Measurements from ENCODE around the gene SORBS2.
"Not testable (repeated sequence)": the region's sequence is repeated elsewhere in the genome, so short reads cannot be mapped to it uniquely, and the experiment has no call there.

SORBS2 gene

GRCh38 chr4:185710487-185710995 is 101.5 kb downstream of the SORBS2 start:
- no peak for FAIRE-seq

- no peak for FAIRE-seq
Measured at GRCh38 chr4:185709802-185710486, 102.0 kb downstream of the SORBS2 start.

DNA sequence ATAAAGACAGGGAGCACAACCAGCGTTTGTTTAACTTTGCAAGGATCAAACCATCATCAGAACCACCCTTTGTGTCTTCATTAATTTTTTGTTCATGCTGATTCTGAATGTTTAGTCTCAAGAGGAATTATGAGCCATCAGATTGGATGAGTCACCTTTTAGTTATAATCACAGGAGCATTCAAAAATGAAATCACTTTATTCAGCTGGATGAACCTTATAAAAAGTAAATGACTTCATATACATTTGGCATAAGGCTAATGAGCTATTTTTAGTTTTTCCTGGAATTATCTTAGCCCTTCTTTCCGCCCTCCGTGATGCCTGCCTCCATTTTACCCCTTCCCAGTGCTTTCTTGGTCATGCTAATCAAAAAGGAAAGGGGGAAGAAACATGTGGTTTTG is 103.6 kb downstream of the SORBS2 start:
- no peak for FAIRE-seq

DNA sequence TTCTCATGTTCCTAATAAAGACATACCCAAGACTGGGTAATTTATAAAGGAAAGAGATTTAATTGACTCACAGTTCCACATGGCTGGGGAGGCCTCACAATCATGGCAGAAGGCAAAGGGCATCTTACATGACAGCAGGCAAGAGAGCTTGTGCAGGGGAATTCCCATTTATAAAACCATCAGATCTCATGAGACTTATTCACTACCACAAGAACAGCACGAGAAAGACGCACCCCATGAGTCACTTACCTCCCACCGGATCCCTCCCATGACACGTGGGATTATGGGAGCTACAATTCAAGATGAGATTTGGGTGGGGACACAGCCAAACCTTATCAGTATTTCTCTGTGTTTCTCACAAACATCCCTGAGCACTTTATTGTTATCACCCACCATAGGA is 104.4 kb downstream of the SORBS2 start:
- FAIRE-seq: not testable (repeated sequence)

DNA sequence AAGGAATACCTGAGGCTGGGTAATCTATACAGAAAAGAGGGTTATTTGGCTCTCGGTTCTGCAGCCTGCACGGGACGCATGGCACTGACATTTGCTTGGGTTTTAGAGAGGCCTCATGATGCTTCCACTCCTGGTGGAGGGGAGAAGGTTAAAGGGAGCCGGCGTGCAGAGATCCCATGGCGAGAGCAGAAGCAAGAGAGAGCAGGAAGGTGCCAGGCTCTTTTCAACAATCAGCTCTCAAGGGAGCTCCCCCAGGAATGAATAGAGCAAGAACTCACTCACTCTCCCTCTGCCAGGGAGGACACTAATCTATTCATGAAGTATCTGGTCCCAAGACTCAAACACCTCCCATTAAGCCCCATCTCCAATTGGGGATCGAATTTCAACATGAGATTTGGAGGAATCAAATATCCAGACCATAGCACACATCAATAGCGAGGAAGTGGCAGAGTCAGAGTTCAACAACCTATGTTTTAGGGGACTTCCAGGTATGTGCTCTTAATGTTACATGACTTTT is 109.8 kb downstream of the SORBS2 start:
- FAIRE-seq: no peak

GRCh38 chr4:185700630-185701029 is 111.4 kb downstream of the SORBS2 start:
- FAIRE-seq: no peak

- no peak for FAIRE-seq
Measured at GRCh38 chr4:185700048-185700447, 111.9 kb downstream of the SORBS2 start.

DNA sequence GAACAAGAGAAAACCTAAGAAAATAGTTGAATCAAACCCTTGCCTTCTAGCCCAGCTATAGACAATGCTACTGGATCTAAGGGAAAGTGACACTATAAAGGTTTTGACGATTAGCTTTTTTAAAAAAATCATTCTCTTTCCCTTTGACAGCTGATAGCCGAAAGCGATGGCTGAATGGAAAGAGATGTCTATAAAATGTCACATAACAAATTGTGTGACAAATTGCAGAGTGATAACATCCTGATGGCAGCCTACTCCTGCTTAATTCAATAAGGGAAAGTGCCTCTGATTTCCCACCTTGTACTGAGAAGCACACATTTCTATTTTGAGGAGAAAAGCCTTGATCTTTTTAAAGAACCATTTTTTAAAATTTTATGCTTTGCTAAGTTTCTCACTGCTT is 114.5 kb downstream of the SORBS2 start:
- FAIRE-seq: no peak

GRCh38 chr4:185695743-185696142 is 116.3 kb downstream of the SORBS2 start:
- FAIRE-seq: no peak

- FAIRE-seq: no peak
Measured at GRCh38 chr4:185693548-185694215, 118.3 kb downstream of the SORBS2 start.

DNA sequence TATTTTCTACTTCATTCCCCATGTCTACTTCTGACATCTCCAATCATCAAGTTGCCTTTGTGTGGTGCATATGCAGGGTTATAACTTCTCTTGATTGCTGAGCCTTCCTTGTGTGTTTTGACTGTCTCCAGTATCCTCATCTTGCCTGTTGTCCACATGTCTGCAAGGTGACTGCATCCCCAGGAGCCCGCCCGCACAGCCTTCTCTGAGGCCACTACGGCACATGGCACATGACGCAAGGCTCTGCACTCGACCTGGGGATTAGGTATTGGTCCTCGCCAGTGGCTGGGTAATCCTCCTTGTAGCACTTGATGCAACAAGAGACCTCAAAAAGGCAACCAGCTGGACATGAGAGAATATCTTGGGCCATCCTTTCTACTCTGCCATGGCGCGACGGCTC is 122.6 kb downstream of the SORBS2 start:
- FAIRE-seq: no peak

DNA sequence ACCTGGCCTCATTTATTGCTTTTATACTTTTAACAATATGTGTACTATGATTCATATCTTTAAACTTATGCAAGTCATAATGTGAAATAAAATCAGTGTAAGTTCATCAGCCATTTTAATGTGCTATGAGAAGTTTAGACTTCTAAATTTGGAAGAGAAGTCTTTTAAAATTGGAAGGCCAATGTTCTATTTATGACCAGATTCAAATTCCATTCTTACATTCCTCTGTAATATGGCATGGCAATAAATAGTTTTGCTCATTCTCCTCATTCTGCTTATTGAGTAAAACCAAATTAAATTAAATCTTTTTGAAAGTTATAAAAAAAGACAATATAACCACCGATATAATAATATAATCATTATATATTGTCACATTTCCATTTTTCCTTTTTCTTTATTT is 126.2 kb downstream of the SORBS2 start:
- FAIRE-seq: no peak

DNA sequence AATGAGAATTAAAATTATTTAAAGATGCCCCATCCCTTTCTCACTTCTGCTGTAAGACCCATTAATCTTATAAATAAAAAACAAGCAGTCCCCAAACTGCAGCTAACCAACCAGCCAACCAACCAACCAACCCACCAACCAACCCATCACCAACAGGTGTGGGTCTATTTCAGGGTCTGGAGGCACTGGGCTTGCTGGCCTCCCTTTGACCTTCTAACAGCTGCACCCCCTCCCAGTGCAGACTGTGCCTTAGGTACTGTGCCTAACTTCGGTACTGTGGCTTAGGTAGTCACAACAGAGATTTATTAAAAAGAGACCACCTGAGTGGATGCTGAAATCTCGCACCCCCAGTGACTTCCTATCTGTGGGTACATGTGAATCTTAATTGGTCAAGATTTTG is 128.1 kb downstream of the SORBS2 start:
- FAIRE-seq: no peak

DNA sequence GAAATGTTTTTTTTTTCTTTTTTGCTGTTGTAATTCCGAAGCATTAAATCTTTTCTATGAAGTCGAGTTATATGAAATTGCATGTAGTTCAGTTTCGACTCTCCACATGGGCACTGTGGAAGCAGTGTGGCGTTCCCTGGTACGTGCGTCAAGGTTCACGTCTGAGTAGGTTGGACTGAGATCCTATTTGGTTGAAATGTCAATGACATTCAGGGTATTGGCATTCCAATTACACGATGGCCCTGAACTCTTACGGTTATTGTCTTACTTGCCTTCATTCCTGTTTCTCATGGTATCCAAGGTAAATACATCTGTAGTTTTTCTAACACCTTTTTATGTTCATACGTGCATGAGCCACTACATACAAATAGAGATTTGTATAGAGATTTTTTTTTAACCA is 128.8 kb downstream of the SORBS2 start:
- FAIRE-seq: no peak

DNA sequence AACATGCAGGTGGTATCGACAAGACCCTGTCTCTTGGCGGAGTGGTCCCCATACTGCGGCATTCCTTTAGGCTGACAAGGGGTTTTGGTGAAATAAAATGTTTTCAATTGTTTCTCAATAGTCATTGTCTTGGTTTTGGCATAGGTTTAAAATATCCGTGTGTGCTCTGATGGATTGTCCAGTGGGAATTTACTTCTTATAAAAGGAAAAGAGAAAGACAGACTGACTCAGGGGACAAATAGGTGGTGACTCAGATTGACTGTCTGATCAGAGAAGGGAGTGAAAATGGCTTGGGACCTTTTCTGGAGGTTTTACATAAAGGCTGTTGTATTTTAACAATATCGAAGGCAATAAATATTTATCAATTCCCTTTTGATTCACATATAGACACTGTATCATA is 129.8 kb downstream of the SORBS2 start:
- no peak for FAIRE-seq

- no peak for FAIRE-seq
Measured at GRCh38 chr4:185681604-185682003, 130.4 kb downstream of the SORBS2 start.

DNA sequence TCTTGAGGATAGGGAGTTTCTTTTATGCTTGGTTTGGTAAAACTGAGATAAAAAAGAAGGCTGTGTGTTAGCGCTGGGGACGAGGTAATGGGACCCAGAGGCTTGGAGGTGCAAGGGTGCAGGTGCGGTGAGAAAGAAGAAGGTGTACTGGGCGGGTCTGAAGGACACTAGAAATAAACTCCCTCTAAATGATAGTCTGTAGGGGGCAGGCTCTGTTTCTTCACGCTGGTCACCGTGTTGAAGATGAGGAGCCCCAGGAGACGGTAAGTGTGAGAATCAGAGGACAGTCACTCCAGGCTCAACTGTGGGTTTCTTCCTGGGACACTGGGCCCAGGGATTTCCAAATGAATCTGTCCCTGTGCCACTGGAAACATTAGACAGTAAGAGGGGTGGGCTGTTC is 131.4 kb downstream of the SORBS2 start:
- FAIRE-seq: no peak

DNA sequence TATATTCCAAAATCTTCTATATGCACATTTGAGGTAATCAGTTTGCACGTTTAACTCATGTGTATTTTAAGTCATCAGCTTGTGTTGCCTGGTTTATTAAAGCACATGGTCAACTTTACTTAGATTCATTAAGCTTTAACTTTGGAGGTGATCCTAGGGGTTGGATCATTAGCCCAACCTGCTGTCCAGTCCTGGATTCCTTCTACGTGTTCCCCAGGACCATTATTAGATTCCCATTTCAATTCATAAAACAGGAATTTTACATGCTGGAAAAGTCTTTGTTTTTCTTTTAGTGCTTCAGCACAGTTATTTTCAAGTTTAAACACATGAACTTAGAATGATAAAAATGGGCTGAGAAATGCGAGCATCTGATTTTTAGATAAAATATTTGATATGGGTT is 132.5 kb downstream of the SORBS2 start:
- FAIRE-seq: no peak

- peak; percentile 30 for FAIRE-seq
Measured at GRCh38 chr4:185677637-185678314, 134.2 kb downstream of the SORBS2 start.

DNA sequence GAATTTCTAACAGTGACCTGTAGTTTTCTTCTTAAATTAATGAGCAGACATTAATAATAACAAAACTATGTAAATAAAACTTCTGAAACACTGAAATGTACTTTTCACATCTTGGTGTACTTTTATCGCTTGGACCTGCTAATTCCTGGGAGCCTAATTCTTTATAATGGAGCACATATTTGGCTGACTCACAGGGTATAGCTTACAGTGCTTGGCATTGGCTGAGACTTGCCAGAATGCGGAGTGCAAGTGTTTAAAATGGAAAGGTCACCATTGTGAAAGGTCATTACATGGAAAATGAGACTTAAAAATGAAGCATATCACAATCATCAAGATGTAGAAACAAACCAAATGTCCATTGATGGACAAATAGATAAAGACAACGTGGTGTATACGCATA is 139.4 kb downstream of the SORBS2 start:
- FAIRE-seq: no peak

- FAIRE-seq: no peak
Measured at GRCh38 chr4:185672151-185672550, 139.8 kb downstream of the SORBS2 start.

DNA sequence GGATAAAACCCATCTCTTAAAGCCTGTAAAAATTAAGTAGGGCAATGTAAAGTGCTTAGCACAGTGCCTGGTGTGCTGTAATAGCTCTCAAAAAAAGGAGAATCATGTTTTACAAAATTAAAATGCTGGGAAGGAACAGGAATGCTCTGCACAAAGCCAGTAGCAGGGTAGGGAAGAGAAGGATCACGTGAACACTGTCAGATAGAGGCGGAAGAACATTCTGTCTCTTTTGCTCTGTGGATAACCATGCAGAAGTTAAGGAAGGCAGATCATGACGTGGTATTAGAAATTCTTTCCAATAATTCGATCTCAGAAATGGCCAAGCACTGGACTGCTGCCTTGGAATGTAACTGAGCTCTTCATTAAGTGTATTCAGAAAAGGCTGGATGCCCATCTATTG is 140.5 kb downstream of the SORBS2 start:
- FAIRE-seq: no peak

DNA sequence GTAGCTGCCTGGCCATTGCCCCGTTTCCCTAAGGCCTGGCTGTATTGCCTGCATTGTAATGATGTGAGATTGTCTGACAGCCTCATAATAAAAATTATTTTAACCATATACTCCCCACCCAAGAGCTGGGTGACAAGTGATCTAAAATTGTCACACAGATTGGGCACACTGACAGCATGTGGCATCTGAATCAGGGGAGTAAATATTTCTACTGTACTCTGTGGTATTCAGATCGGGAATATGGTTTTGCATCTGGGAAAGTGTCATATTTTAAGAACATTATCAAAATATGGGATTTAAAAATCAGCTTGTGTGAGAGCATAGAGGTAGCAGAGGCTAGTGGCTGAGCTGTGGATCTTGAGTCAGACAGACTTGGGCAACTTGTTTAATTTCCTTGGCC is 140.9 kb downstream of the SORBS2 start:
- no peak for FAIRE-seq

- FAIRE-seq: no peak
Measured at GRCh38 chr4:185669288-185669687, 142.7 kb downstream of the SORBS2 start.
